Duodenal mucosa (tissue), 2 donors: ENCODE results near the gene GARNL3.
A peak's percentile ranks its signal among the peaks of the same experiment; 100 is the strongest.

Source experiments
- H3K27ac ChIP-seq: one replicate; pipeline ENCODE4 v1.7.0; 2013; ENCODE audit warnings: low read depth, low read length
- H3K27me3 ChIP-seq, 2 donors: one replicate each; pipeline ENCODE4 v1.7.0; 2013; ENCODE audit warnings: low read length in 2 of 2, control low read depth in 1 of 2; ENCODE audit not compliant: insufficient read depth in 2 of 2, control insufficient read depth in 1 of 2
- H3K36me3 ChIP-seq, 2 donors: one replicate each; pipeline ENCODE4 v1.7.0; 2013; ENCODE audit warnings: low read length in 2 of 2, control low read depth in 1 of 2; ENCODE audit not compliant: insufficient read depth in 2 of 2, control insufficient read depth in 1 of 2
- H3K4me1 ChIP-seq, 2 donors: one replicate each; pipeline ENCODE4 v1.7.0; 2013; ENCODE audit warnings: low read length in 2 of 2, control low read depth in 1 of 2; ENCODE audit not compliant: insufficient read depth in 2 of 2, control insufficient read depth in 1 of 2
- H3K4me3 ChIP-seq, 2 donors: one replicate each; pipeline ENCODE4 v1.7.0; 2013; ENCODE audit warnings: low read length in 2 of 2, low read depth in 1 of 2
- H3K9ac ChIP-seq, 2 donors: one replicate each; pipeline ENCODE4 v1.7.0; 2013; ENCODE audit warnings: low read length in 2 of 2, low read depth in 1 of 2
- H3K9me3 ChIP-seq, 2 donors: one replicate each; pipeline ENCODE4 v1.7.0; 2013; ENCODE audit warnings: low read length in 2 of 2, control low read depth in 1 of 2; ENCODE audit not compliant: control insufficient read depth in 1 of 2

GARNL3 gene

DNA sequence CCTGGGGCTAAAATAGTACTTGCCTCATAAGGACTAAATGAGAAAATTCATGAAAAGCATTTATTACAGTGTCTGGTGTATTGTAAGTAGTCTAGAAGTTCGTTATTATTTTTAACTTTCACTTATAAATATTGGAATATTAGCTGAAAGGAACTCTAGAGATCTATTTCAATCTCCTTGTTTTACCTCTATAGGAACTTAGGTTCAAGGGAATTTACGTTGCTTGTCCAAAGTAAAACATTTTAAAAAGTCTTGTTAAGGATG, 55.5 kb downstream of the GARNL3 start:
- H3K4me3 ChIP-seq: no peak overlapping the region
- no peaks in the 10 kb centered on the region for H3K36me3 ChIP-seq
- no peaks in the 10 kb centered on the region for H3K27me3 ChIP-seq
- H3K4me1 ChIP-seq: no peaks in the 10 kb centered on the region
- no peaks in the 10 kb centered on the region for H3K9me3 ChIP-seq
- no peak overlapping the region for H3K9ac ChIP-seq
- no peak overlapping the region for H3K27ac ChIP-seq

DNA sequence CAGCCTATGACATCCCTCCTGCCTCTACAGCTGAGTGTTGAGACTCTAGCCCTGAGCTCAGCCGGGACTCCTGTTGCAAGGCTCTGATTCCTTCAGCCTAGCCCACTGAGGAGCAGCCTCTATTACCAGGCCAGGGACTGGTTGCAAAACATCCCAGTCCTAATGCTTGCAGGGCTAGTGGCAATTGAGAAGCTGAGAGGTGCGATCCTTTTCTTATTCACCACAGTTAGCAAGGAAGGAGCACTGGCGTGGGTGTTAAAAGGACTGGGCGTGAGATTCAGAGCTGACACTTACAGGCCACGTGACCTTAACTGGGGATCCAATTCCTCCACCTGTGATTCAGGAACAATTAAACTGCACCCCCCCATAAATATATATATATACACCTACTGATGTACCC, 58.8 kb downstream of the GARNL3 start:
- no peak overlapping the region for H3K4me3 ChIP-seq
- H3K27me3 ChIP-seq: no peaks in the 10 kb centered on the region
- H3K9me3 ChIP-seq: no peaks in the 10 kb centered on the region
- no peaks in the 10 kb centered on the region for H3K4me1 ChIP-seq
- no peak overlapping the region for H3K27ac ChIP-seq
- no peaks in the 10 kb centered on the region for H3K36me3 ChIP-seq
- no peak overlapping the region for H3K9ac ChIP-seq

DNA sequence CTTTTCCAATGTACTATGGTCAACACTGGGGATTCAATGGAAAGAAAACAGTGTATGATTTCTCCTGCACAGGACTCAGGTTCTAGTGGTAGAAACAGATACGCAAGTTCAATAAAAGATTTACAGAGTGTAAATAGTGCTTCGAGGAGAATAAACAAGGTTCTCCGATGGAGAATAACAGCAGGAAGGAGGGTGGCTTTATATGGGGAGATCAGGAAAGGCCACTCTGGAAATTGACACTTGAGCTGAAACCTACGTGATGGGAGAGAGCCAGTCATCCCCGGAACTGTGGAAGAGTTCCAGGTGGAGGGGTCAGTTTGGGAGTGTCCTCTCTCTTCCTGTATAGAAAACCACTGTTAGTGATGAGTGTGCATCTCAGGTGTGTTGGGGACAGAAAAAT, 65.9 kb downstream of the GARNL3 start:
- Histone ChIP-seq H3K9me3 (no peaks in the 10 kb centered on the region), H3K4me3 (no peak overlapping the region), H3K36me3 (no peaks in the 10 kb centered on the region), H3K27ac (no peak overlapping the region), H3K4me1 (peaks cover 13 to 19% of the 10 kb centered on the region in 2 donors), H3K27me3 (no peaks in the 10 kb centered on the region), H3K9ac (no peak overlapping the region)

DNA sequence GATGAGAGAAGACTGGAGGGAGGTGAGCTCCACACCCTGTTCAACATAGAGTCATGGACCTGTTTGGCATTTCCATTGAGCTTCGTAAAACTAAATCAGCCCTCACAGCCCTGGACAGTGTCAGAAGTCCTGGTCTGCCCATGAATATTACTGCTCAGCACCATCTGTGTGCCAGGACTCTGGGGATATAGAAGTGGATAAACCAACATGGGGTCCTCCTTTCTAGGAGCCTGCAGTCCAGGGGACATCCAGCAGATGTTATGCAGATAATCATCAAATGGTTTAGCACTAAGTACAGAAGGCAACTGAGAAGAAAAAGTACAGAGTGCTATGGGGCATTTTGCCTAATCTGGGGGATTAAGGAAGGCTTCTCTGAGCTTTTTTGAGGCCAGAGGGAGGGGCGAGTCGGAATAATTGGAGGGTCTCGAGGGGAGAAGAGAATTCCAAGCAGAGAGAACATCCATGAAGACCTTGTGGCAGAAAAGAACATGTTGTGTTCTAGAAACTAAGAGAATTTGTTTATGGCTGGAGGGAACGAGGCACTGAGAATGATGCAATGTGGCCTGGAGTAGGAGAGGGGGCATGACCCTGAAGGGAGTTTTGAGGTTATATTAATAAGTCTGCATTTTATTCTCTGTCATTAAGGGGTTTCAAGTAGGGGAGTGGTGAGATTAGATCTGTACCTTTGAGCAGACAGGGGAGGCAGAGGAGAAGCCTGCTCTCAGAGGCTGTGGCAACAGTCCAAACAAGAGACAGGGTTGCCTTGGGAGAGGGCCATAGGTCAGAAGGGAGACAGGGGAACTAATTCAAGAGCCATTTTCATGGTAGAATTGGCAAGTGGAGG, 68.9 kb downstream of the GARNL3 start:
- Histone ChIP-seq H3K4me3 (no peak overlapping the region), H3K4me1 (peaks cover 30 to 47% of the 10 kb centered on the region in 2 donors), H3K27me3 (no peaks in the 10 kb centered on the region), H3K27ac (no peak overlapping the region), H3K9me3 (no peaks in the 10 kb centered on the region), H3K9ac (no peak overlapping the region), H3K36me3 (no peaks in the 10 kb centered on the region)

DNA sequence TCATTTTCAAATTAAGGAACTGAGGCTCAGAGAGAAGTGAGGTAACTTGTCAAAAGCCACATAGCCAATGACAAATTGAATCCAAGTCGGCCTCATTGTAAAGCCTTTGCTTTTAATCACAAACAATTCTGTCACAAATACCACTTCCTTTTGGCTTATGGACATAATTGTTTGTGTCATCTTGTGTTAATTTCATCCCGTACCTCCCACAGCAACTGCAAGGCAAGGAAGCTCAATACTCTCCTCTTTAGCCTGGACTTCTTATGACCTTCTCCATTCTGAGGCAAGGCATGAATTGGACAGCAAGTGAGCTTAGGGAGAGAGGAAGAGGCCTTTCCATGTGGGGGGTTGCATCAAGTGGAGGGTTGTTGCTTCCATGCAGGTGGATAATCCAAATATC, 70.2 kb downstream of the GARNL3 start:
- H3K9me3 ChIP-seq: no peaks in the 10 kb centered on the region
- no peaks in the 10 kb centered on the region for H3K27me3 ChIP-seq
- no peak overlapping the region for H3K27ac ChIP-seq
- no peak overlapping the region for H3K9ac ChIP-seq
- peaks cover 33 to 50% of the 10 kb centered on the region in 2 donors for H3K4me1 ChIP-seq
- no peak overlapping the region for H3K4me3 ChIP-seq
- H3K36me3 ChIP-seq: no peaks in the 10 kb centered on the region

DNA sequence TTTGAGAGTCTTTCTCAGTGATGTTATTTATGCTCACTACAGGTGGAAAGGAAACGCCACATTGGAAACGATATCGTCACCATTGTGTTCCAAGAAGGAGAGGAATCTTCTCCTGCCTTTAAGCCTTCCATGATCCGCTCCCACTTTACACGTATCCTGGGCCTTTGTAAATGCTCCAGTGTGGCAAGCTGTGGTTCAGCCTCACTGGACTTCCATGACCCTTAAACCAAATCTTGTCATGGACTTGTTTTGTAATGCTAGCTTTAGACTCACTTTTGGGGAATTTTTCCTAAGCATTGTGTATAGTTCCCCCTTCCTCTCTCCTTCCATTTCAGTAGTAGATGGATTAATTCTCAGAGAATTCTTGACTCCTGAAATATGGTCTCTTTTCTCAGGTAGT, 71.5 kb downstream of the GARNL3 start:
- Histone ChIP-seq H3K27me3 (no peaks in the 10 kb centered on the region), H3K9ac (no peak overlapping the region), H3K36me3 (no peaks in the 10 kb centered on the region), H3K9me3 (no peaks in the 10 kb centered on the region), H3K27ac (peak overlapping the region; percentile 11), H3K4me3 (no peak overlapping the region), H3K4me1 (peaks cover 33 to 50% of the 10 kb centered on the region in 2 donors)

DNA sequence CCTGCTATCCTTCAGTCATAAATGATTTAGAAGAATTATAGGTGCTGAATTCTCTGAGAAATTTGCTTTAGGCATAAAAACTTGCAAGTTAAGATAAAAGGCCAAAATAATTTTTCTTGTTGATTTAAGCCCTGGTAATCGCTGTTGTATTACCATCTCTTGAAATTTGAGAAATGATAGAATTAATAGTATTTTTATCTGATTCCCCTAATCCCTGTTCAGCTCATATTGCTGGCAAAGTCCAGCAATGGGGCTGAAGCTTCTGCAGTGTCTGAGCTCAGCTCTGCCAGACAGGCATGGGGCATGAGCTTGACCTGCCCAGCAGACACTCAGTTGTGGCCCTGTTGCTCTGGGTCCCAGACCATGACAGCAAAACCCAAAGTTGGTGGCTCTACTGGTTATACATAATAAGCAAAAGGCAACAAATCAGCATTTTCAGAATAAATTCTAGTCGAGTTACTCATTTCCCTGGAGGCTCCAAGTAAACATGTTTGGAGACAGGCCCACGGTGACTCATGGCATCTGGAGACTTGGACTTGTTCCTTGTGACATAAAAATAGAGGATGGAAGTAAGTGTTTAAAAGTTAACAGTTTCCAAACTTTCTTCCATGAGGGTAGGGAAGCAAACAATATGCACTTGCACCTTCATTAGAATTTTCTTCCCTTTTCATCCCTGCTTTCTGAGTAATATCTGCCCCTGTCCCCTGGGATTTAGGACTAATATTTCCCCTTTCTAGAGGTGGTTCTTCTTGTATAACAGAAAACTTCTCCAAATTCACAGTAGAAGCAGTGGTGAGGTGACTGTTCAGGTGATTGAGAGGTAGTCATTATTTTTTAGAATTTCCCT, 72.2 kb downstream of the GARNL3 start:
- no peak overlapping the region for H3K9ac ChIP-seq
- H3K4me3 ChIP-seq: no peak overlapping the region
- no peaks in the 10 kb centered on the region for H3K9me3 ChIP-seq
- peaks cover 33 to 50% of the 10 kb centered on the region in 2 donors for H3K4me1 ChIP-seq
- H3K27me3 ChIP-seq: no peaks in the 10 kb centered on the region
- H3K27ac ChIP-seq: peak overlapping the region; percentile 70
- H3K36me3 ChIP-seq: no peaks in the 10 kb centered on the region

DNA sequence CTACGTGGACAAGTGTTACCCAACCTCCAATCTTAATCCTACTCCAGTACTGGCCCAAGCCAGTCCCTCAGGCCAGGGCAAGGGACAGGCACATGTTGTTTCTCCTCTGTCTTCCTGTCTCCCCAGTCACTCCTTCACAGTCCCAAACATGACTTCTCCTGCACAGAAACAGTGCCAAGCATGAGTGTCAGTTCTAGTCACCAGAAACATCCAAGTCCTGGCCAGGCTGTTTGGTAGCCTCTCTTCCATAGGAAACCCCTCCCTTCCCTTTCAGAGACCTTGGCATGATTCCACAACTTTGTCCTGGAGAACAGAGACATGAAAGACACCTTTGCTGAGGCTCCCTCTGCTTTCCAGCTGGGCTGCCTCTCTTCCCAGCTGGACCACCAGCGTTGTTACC, 76.1 kb downstream of the GARNL3 start:
- no peaks in the 10 kb centered on the region for H3K36me3 ChIP-seq
- no peak overlapping the region for H3K4me3 ChIP-seq
- peaks cover 20 to 30% of the 10 kb centered on the region in 2 donors for H3K4me1 ChIP-seq
- no peaks in the 10 kb centered on the region for H3K27me3 ChIP-seq
- no peak overlapping the region for H3K27ac ChIP-seq
- H3K9me3 ChIP-seq: no peaks in the 10 kb centered on the region
- no peak overlapping the region for H3K9ac ChIP-seq

DNA sequence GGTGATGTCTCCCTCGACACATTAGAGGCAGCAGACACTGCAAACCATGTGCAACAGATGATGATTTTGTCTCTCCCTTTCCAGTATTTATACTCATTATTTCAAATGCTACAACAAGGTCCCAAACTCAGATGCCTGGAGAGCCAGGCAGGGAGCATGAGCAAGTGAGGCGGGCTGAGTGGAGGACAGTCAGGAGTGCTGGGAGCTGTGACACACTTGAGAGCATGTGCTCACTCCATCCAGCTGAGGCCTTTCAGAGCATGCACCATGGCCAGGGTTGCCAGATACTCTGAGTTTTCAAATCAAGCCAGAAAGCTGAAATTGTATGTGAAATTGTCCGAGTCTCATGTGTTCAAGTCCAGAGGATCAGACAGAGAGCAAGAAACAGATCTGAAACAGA, 76.6 kb downstream of the GARNL3 start:
- Histone ChIP-seq H3K9ac (no peak overlapping the region), H3K4me1 (peaks cover 17 to 25% of the 10 kb centered on the region in 2 donors), H3K36me3 (no peaks in the 10 kb centered on the region), H3K9me3 (no peaks in the 10 kb centered on the region), H3K4me3 (no peak overlapping the region), H3K27me3 (no peaks in the 10 kb centered on the region), H3K27ac (no peak overlapping the region)

DNA sequence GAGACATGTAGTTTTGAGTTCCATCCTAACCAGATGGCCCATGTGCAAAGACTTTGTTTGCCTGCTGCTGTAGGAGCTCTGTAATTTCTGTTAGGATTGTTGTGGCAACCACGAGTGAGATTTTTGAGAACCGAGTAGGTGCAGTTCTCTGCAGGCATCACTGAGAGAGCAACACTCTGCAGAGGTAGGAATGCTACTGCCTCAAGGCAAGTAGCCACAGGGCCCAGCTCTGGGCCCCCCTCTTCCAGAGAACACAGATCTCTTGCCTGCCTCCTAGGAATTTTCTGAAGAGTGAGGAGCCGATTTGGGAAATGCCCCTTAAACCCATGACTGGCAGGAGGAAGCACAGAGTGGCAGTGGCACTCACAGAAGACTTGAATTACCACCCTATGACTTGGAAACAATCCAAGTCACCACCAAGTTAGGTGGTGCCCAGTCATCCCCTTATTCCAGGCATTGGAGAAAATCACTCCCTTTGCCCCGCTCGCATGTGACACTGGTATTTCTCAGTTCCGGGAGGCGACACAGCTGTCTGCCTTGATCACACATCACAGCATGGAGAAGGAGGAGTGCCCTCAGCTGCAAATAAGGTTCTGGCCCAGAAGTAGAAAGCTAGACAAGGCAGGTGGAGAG, 79.9 kb downstream of the GARNL3 start:
- no peaks in the 10 kb centered on the region for H3K9me3 ChIP-seq
- H3K9ac ChIP-seq: no peak overlapping the region
- H3K27ac ChIP-seq: no peak overlapping the region
- H3K4me3 ChIP-seq: no peak overlapping the region
- no peaks in the 10 kb centered on the region for H3K27me3 ChIP-seq
- no peaks in the 10 kb centered on the region for H3K36me3 ChIP-seq
- H3K4me1 ChIP-seq: no peaks in the 10 kb centered on the region
